Middle frontal gyrus (tissue), 1 donor: ENCODE results near the gene DNAAF1.
"Not testable (repeated sequence)": the region's sequence is repeated elsewhere in the genome, so short reads cannot be mapped to it uniquely, and the experiment has no call there.

ENCODE experiments used
- DNase-seq: peaks from one replicate; pipeline ENCODE4 v3.0.0-alpha.2; 2015; ENCODE audit warnings: low spot score; ENCODE audit errors: extremely low spot score

DNAAF1 gene

GRCh38 chr16:84183911-84184591, 38.9 kb downstream of the DNAAF1 start:
- no peak for DNase-seq

- DNase-seq, result no peak
Observed at GRCh38 chr16:84184775-84185174, 39.7 kb downstream of the DNAAF1 start.

GRCh38 chr16:84186685-84187437, 41.8 kb downstream of the DNAAF1 start, which contains the start of gene TAF1C:
Gene TAF1C, minus strand, starts transcription at chr16:84187057. Its CDS starts 2,069 bp downstream, at chr16:84184988.
- peak; percentile 94 for DNase-seq

GRCh38 chr16:84190731-84191388, 45.8 kb downstream of the DNAAF1 start, which contains the start of gene ADAD2:
Gene ADAD2, plus strand, starts transcription at chr16:84191157. Its CDS starts 74 bp downstream, at chr16:84191231.
- no peak for DNase-seq

- no peak for DNase-seq
Observed at GRCh38 chr16:84191466-84191865, 46.4 kb downstream of the DNAAF1 start.

- no peak for DNase-seq
Observed at GRCh38 chr16:84193480-84193879, 48.4 kb downstream of the DNAAF1 start.

- DNase-seq, result no peak
Observed at GRCh38 chr16:84194018-84194417, 48.9 kb downstream of the DNAAF1 start.

GRCh38 chr16:84194470-84195200, 49.5 kb downstream of the DNAAF1 start:
- no peak for DNase-seq

- DNase-seq, result no peak
Observed at GRCh38 chr16:84195201-84196093, 50.3 kb downstream of the DNAAF1 start.

- DNase-seq, result no peak
Observed at GRCh38 chr16:84196101-84196500, 51.0 kb downstream of the DNAAF1 start.

- DNase-seq, result no peak
Observed at GRCh38 chr16:84196727-84197394, 51.8 kb downstream of the DNAAF1 start.

- no peak for DNase-seq
Observed at GRCh38 chr16:84197466-84198128, 52.5 kb downstream of the DNAAF1 start.

GRCh38 chr16:84198401-84198800, 53.3 kb downstream of the DNAAF1 start:
- DNase-seq, result no peak

- no peak for DNase-seq
Observed at GRCh38 chr16:84199097-84199496, 54.0 kb downstream of the DNAAF1 start.

GRCh38 chr16:84199861-84200260, 54.8 kb downstream of the DNAAF1 start:
- DNase-seq, result no peak

GRCh38 chr16:84204551-84204950, 59.4 kb downstream of the DNAAF1 start:
- DNase-seq, result not testable (repeated sequence)

GRCh38 chr16:84205123-84205522, 60.0 kb downstream of the DNAAF1 start:
- DNase-seq, result not testable (repeated sequence)

GRCh38 chr16:84205976-84206691, 61.0 kb downstream of the DNAAF1 start:
- DNase-seq, result no peak

- DNase-seq, result no peak
Observed at GRCh38 chr16:84207251-84207650, 62.1 kb downstream of the DNAAF1 start.
